HL-60 (cell line): ENCODE measurements around the gene EXOC4.

Experiments
- DNase-seq, 2 experiments: peaks; one replicate each; pipeline ENCODE4 v3.0.0-alpha.2; 2010 to 2020; ENCODE audit warnings: low read depth in 1 of 2, low spot score in 1 of 2
- H3K27ac ChIP-seq: fragments of 250-450 bp; sonication (Bioruptor Pico); replicated peaks from 2 replicates; pipeline ENCODE4 v1.5.1; 2020; ENCODE audit warnings: mild to moderate bottlenecking, moderate library complexity
- H3K27me3 ChIP-seq: fragments of 250-450 bp; sonication (Bioruptor Pico); 2 replicates; pipeline ENCODE4 v1.5.1; 2021; ENCODE audit warnings: mild to moderate bottlenecking, moderate library complexity; ENCODE audit not compliant: insufficient read depth, poor library complexity, severe bottlenecking
- H3K4me3 ChIP-seq: replicated peaks from 2 replicates; pipeline ENCODE4 v1.5.1; 2011; ENCODE audit warnings: mild to moderate bottlenecking, control low read depth, low read length; ENCODE audit not compliant: insufficient read depth
- GABPA ChIP-seq: IDR thresholded peaks from 2 replicates; pipeline ENCODE4 v1.6.1; 2012; ENCODE audit warnings: low read depth
- POLR2AphosphoS5 ChIP-seq: IDR thresholded peaks from 2 replicates; pipeline ENCODE4 v1.6.1; 2012; ENCODE audit warnings: low read depth
- REST ChIP-seq: IDR thresholded peaks from 2 replicates; pipeline ENCODE4 v1.6.1; 2012; ENCODE audit warnings: low read depth; ENCODE audit not compliant: insufficient replicate concordance
- SPI1 ChIP-seq: IDR thresholded peaks from 2 replicates; pipeline ENCODE4 v1.6.1; 2012; ENCODE audit warnings: low read depth, mild to moderate bottlenecking, borderline replicate concordance
- TF ChIP-seq, protein P1 (sequence below): IDR thresholded peaks from one replicate; pipeline ENCODE4 v1.5.1; 2011; ENCODE audit warnings: low read length, control low read depth, inconsistent platforms; ENCODE audit not compliant: insufficient read depth

The EXOC4 gene

GRCh38 chr7:134041477-134041876, 788.6 kb downstream of the EXOC4 start:
- no peak for TF ChIP-seq REST
- TF ChIP-seq SPI1, result no peak
- no peak for TF ChIP-seq POLR2AphosphoS5
- TF ChIP-seq, protein P1, sequence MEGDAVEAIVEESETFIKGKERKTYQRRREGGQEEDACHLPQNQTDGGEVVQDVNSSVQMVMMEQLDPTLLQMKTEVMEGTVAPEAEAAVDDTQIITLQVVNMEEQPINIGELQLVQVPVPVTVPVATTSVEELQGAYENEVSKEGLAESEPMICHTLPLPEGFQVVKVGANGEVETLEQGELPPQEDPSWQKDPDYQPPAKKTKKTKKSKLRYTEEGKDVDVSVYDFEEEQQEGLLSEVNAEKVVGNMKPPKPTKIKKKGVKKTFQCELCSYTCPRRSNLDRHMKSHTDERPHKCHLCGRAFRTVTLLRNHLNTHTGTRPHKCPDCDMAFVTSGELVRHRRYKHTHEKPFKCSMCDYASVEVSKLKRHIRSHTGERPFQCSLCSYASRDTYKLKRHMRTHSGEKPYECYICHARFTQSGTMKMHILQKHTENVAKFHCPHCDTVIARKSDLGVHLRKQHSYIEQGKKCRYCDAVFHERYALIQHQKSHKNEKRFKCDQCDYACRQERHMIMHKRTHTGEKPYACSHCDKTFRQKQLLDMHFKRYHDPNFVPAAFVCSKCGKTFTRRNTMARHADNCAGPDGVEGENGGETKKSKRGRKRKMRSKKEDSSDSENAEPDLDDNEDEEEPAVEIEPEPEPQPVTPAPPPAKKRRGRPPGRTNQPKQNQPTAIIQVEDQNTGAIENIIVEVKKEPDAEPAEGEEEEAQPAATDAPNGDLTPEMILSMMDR, result no peak
- no peak for TF ChIP-seq GABPA
- Histone ChIP-seq H3K27me3 (no peaks in the 10 kb centered on the region), H3K4me3 (no peak overlapping the region), H3K27ac (no peak overlapping the region)
- no peak for DNase-seq

- DNase-seq, result peak in 1 of 2 experiments; percentile 26
- TF ChIP-seq POLR2AphosphoS5 (no peak), REST (no peak), GABPA (no peak), SPI1 (no peak)
- TF ChIP-seq, protein P1, result no peak
- Histone ChIP-seq H3K27ac (no peak overlapping the region), H3K4me3 (no peak overlapping the region), H3K27me3 (no peaks in the 10 kb centered on the region)
Measured at GRCh38 chr7:134042307-134042706, 789.4 kb downstream of the EXOC4 start.

DNA sequence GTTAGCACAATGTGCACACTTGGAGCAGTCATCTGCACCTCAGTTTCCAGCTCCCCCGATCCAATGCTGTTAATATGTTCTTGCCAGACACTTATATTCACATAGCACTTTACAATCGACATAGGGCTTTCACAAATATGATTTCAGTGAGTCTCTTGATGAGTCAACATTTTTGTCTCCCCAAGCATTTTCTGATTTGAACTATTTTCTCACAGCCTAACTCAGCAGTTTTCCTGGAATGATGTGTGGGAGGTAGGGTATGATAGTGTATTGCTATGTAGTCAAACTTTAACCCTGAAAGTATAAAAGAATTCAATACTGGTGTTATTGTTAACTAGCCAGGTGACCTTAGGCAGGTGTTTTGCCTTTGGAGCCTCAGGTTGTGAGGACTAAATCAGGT, 791.8 kb downstream of the EXOC4 start:
- Histone ChIP-seq H3K4me3 (no peak overlapping the region), H3K27ac (no peak overlapping the region), H3K27me3 (no peaks in the 10 kb centered on the region)
- TF ChIP-seq GABPA, result no peak
- TF ChIP-seq POLR2AphosphoS5, result no peak
- no peak for TF ChIP-seq SPI1
- no peak for TF ChIP-seq REST
- TF ChIP-seq, protein P1, result no peak
- DNase-seq, result no peak
